Right lobe of liver (tissue), 4 donors: ENCODE measurements around the gene GPR87.

Experiments used
- POLR2A ChIP-seq: fragments of 450-650 bp; IDR thresholded peaks from one replicate; pipeline ENCODE4 v1.6.1; 2017; ENCODE audit warnings: antibody characterized with exemption, mild to moderate bottlenecking
- TF ChIP-seq, protein P1 (sequence below), 4 donors: fragments of 200-600 bp in 3 of 4; fragments of 450-650 bp in 1 of 4; IDR thresholded peaks; one replicate each; pipeline versions ENCODE4 v1.5.1 to v1.8.0; 2016 to 2022; ENCODE audit warnings: antibody characterized with exemption in 4 of 4, mild to moderate bottlenecking in 2 of 4
- donor health status: DM: no; HTN: no; CAD: no.
- donor health status: DM: no; HTN: no; CAD: no.
- donor health status: DM: no; HTN: yes; CAD: no.

DNA sequence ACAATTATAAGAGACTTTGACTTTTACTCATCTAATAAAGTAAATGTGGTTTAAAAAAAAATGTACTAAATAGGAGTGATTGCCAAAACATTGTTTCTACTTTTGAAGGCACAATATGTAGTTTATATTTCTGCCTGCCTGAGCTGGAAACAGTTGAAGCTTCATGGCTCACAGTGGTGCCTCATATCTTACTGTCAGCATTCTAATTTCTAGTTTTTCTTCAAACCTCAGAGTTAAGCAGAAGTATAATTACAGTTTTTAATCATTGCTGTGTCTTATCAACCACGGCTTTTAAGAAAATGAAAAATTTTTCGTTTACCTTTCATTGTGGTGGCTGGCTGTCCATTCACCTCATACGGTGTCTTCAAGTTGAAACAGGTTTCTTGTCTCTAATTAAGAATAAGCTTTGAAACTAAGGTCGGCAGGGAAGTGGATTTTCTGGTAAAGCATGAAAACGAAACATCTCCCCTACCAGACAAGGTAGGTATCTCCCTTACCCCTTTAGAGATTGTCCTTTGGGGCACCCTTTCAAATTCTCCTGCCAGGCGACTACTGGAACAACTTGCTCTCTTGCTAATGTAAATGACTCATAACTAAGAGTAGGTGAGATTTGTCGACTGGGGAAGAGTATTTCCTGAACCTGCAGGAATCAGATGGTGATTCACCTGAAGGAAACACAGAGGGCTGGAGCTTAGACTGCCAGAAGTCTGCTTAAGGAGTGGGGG lies at the start of gene GPR87:
- TF ChIP-seq, protein P1, sequence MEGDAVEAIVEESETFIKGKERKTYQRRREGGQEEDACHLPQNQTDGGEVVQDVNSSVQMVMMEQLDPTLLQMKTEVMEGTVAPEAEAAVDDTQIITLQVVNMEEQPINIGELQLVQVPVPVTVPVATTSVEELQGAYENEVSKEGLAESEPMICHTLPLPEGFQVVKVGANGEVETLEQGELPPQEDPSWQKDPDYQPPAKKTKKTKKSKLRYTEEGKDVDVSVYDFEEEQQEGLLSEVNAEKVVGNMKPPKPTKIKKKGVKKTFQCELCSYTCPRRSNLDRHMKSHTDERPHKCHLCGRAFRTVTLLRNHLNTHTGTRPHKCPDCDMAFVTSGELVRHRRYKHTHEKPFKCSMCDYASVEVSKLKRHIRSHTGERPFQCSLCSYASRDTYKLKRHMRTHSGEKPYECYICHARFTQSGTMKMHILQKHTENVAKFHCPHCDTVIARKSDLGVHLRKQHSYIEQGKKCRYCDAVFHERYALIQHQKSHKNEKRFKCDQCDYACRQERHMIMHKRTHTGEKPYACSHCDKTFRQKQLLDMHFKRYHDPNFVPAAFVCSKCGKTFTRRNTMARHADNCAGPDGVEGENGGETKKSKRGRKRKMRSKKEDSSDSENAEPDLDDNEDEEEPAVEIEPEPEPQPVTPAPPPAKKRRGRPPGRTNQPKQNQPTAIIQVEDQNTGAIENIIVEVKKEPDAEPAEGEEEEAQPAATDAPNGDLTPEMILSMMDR (IDR thresholded peaks at IDR 0.05), result no peak
- no peak for TF ChIP-seq POLR2A
